ENCODE measurements around the gene TRHDE. TPM values are rescaled to one million over a fixed set of nuclear protein-coding genes. Genes with fewer than 3 reads are reported as not detected.

Gene TRHDE, protein sequence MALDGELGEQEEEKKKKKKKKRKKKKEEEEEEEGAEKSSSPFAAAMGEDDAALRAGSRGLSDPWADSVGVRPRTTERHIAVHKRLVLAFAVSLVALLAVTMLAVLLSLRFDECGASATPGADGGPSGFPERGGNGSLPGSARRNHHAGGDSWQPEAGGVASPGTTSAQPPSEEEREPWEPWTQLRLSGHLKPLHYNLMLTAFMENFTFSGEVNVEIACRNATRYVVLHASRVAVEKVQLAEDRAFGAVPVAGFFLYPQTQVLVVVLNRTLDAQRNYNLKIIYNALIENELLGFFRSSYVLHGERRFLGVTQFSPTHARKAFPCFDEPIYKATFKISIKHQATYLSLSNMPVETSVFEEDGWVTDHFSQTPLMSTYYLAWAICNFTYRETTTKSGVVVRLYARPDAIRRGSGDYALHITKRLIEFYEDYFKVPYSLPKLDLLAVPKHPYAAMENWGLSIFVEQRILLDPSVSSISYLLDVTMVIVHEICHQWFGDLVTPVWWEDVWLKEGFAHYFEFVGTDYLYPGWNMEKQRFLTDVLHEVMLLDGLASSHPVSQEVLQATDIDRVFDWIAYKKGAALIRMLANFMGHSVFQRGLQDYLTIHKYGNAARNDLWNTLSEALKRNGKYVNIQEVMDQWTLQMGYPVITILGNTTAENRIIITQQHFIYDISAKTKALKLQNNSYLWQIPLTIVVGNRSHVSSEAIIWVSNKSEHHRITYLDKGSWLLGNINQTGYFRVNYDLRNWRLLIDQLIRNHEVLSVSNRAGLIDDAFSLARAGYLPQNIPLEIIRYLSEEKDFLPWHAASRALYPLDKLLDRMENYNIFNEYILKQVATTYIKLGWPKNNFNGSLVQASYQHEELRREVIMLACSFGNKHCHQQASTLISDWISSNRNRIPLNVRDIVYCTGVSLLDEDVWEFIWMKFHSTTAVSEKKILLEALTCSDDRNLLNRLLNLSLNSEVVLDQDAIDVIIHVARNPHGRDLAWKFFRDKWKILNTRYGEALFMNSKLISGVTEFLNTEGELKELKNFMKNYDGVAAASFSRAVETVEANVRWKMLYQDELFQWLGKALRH
- polyA plus RNA-seq (2012; ENCODE audit: missing spikeins), result not detected

DNA sequence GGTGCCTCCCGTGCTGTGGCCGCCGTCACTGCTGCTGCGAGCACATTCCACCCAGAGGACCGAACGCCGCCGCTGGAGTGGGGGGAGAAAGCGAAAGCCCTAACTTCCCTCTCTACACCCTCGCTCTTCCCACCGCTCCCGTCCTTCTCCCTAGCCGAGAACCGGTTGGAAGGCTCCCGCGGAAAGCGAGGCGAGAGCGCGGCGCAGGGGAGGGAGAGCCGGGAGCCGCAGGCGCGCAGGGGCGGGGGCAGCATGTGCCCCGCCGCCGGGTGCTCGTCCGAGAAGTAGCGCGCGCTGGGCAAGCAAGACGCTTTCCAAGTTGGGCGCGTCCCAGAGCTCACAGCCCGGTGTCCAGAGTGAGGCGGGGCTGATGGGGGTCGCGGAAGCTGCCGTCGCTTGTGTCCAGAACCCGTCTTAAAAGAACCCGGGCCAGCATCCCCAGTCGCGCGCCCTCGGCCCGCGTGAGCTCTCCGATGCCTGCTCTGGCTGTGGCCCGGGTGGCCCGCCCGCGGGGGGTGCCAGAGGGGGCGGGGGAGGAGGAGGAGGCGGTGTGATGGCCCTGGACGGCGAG lies at the start of gene TRHDE:
TSS of gene TRHDE (plus strand) at position 280 of the 571 bp plus-strand sequence. CDS start at position 554, 274 bp downstream.
- DNase-seq (ENCODE audit: insufficient read length), result peak; percentile 5
- no peak for TF ChIP-seq POLR2A (IDR thresholded peaks at IDR 0.05; ENCODE audit: low read depth, low read length)
- no peak for TF ChIP-seq POLR2AphosphoS5 (IDR thresholded peaks at IDR 0.05; ENCODE audit: low read depth, low read length)
- TF ChIP-seq TAF1 (IDR thresholded peaks at IDR 0.05; ENCODE audit: borderline replicate concordance, low read depth, low read length), result no peak
- FAIRE-seq, result no peak

DNA sequence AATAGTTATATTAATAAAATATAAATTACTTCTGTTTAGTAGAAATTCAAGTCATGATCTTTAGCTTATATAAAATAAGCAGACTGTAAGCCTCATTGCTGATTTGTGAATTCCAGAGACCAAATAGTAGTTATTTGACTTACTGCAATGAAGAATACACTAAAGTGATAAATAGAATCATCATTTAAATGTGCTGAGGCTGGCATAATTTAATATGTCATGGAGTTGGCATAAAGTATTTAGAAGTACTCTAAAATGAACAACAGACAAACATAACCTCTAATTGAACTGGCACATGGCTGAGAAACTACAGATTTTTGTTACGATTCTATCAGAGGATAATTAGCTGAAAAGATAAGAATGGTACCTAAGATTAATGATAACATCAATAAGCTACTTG lies 45.7 kb upstream of the TRHDE start:
- FAIRE-seq, result no peak
- no peak for DNase-seq (ENCODE audit: insufficient read length)
- no peak for TF ChIP-seq POLR2A (IDR thresholded peaks at IDR 0.05; ENCODE audit: low read depth, low read length)
- TF ChIP-seq TAF1 (IDR thresholded peaks at IDR 0.05; ENCODE audit: borderline replicate concordance, low read depth, low read length), result no peak
- no peak for TF ChIP-seq POLR2AphosphoS5 (IDR thresholded peaks at IDR 0.05; ENCODE audit: low read depth, low read length)

DNA sequence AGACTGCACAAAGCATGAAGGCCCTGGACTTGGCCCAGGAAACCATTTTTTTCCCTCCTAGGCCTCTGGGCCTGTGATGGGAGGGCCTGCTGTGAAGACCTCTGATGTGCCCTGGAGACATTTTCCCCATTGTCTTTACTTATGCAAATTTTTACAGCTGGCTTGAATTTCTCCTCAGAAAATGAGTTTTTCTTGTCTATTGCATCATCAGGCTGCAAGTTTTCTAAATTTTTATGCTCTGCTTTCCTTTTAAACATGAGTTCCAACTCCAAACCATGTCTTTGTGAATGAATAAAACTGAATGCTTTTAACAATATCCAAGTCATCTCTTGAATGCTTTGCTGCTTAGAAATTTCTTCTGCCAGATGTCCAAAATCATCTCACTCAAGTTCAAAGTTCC lies 43.7 kb upstream of the TRHDE start:
- no peak for FAIRE-seq
- no peak for TF ChIP-seq TAF1 (IDR thresholded peaks at IDR 0.05; ENCODE audit: borderline replicate concordance, low read depth, low read length)
- TF ChIP-seq POLR2AphosphoS5 (IDR thresholded peaks at IDR 0.05; ENCODE audit: low read depth, low read length), result no peak
- no peak for TF ChIP-seq POLR2A (IDR thresholded peaks at IDR 0.05; ENCODE audit: low read depth, low read length)

DNA sequence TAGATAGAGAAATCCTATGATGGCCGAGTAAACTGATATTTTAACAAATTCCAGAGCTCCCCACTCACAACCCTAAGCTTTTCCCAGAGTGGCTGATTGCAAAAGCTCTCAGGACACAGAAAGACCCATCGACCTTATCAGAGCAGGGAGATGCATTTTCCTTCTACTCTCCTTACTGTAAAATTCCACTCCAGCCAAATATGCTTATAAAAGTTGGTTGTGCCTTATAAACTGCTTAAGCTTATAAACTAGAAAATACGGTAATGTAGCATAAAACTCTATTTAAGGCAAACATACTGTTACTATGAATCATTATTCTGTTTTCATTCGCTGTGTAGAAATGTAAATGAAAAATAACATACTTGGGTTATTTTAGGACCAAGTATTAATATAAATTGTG lies 41.6 kb upstream of the TRHDE start:
- no peak for DNase-seq (ENCODE audit: insufficient read length)
- TF ChIP-seq POLR2A (IDR thresholded peaks at IDR 0.05; ENCODE audit: low read depth, low read length), result no peak
- no peak for TF ChIP-seq POLR2AphosphoS5 (IDR thresholded peaks at IDR 0.05; ENCODE audit: low read depth, low read length)
- no peak for TF ChIP-seq TAF1 (IDR thresholded peaks at IDR 0.05; ENCODE audit: borderline replicate concordance, low read depth, low read length)
- no peak for FAIRE-seq

More for the DNA sequence above, 43.7 kb upstream of the TRHDE start:
- no peak for DNase-seq (ENCODE audit: insufficient read length)

DNA sequence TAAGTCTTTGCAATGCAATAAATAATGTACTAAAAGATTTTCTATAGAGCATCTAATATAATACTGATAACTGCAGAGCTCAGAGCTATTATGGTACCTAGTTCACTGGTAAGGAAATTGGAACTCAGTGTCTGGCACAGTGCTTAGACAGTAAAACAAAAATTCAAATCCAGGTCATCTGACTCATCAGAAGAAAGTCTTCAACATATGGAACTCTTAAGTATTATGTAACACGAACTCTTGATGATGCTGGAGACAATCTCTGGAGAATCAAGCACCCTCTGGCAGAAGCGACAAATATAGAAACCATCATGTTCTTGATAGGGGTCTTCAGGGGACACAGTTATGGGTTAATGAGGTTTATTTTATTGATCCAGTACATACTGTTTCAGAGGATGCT lies 37.3 kb upstream of the TRHDE start:
- FAIRE-seq (no peak), DNase-seq (ENCODE audit: insufficient read length) (no peak)

DNA sequence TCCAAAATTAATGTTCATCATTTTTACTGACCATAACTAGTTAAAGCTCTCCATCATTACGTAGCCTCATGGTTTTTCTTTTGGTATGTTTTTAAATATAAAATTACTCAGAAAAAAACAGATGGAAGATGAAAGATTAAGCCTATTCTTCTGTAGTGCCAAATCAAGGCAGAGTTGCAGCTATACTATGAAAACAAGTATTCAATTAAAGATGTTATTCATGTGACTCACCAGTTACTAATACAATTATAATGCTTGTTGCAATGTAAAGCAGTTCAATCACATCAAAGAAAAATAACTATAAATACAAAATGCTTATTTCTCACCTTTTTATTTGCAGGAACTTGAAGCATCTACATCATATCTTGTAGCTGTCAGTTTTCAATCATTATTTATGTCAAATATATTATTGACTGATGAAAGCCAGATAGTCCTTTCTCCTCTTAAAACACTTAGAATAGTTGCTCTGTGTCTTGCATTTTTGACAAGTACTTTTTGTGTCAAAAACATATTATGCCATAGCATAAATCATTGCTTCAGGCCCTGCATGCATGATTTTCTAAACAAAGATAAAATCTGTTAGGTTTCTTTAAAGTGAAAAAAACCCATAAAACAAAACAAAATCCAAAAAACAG lies 36.0 kb upstream of the TRHDE start:
- no peak for DNase-seq (ENCODE audit: insufficient read length)
- no peak for TF ChIP-seq TAF1 (IDR thresholded peaks at IDR 0.05; ENCODE audit: borderline replicate concordance, low read depth, low read length)
- no peak for TF ChIP-seq POLR2AphosphoS5 (IDR thresholded peaks at IDR 0.05; ENCODE audit: low read depth, low read length)
- TF ChIP-seq POLR2A (IDR thresholded peaks at IDR 0.05; ENCODE audit: low read depth, low read length), result no peak
- FAIRE-seq, result no peak

More for the DNA sequence above, 37.3 kb upstream of the TRHDE start:
- TF ChIP-seq TAF1 (IDR thresholded peaks at IDR 0.05; ENCODE audit: borderline replicate concordance, low read depth, low read length) (no peak), POLR2AphosphoS5 (IDR thresholded peaks at IDR 0.05; ENCODE audit: low read depth, low read length) (no peak), POLR2A (IDR thresholded peaks at IDR 0.05; ENCODE audit: low read depth, low read length) (no peak)

DNA sequence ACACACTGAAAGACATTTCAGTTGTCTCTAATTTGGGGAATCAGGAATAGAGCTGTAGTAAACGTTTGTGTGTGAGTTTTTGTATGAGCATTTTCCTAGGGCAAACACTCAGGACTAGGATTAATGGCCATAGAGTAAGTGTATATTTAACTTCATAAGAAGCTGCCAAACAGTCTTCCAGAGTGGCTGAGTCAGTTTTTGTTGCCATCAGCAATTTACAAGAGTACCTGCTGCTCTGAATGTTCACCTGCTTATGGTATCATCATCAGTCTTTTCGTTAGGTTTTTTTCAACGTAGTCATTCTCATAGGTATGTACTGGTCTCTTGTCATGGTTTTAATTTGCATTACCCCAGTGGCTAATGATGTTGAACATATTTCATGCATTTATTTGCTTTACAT lies 30.6 kb upstream of the TRHDE start:
- FAIRE-seq (no peak), DNase-seq (ENCODE audit: insufficient read length) (no peak)
- TF ChIP-seq POLR2A (IDR thresholded peaks at IDR 0.05; ENCODE audit: low read depth, low read length) (no peak), TAF1 (IDR thresholded peaks at IDR 0.05; ENCODE audit: borderline replicate concordance, low read depth, low read length) (no peak), POLR2AphosphoS5 (IDR thresholded peaks at IDR 0.05; ENCODE audit: low read depth, low read length) (no peak)

DNA sequence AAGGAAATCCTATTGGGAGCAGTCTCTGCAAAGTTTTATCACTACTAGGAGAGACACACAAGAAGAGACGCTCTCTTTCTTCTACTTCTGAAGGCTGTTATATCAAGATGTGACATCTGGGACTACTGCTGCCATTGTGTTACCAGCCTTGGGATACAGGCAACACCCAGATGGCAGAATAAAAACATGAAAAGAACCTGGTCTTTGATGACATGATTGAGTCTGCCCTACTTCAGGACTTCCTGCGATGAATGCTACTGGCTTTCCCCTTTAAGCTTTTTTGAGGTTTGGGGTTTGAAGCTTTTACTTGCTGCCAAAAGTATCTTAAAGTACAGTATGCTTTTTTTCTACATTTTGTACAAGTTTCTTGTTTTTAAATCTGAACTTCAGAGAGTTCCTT lies 29.2 kb upstream of the TRHDE start:
- no peak for DNase-seq (ENCODE audit: insufficient read length)
- TF ChIP-seq POLR2A (IDR thresholded peaks at IDR 0.05; ENCODE audit: low read depth, low read length) (no peak), POLR2AphosphoS5 (IDR thresholded peaks at IDR 0.05; ENCODE audit: low read depth, low read length) (no peak), TAF1 (IDR thresholded peaks at IDR 0.05; ENCODE audit: borderline replicate concordance, low read depth, low read length) (no peak)
- FAIRE-seq, result no peak

DNA sequence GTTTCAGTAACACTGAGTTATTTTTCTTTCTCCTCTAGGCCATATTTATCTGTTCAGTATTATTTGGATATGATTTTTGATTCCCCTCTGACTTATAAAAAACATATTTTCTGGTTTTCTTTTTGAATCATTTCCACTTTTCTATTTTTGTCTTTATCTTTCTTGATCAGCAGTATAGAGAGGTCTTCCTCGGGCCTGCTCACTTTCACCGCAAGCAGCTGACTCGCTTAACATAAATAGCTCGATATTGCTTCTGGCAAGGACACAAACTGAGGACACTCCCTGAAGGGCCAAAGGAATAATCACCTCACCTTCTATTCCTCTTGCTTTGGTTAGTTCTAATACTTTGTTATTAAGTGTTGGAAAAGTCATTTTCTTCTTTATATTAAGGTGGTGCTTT lies 25.8 kb upstream of the TRHDE start:
- no peak for DNase-seq (ENCODE audit: insufficient read length)
- no peak for TF ChIP-seq TAF1 (IDR thresholded peaks at IDR 0.05; ENCODE audit: borderline replicate concordance, low read depth, low read length)
- TF ChIP-seq POLR2A (IDR thresholded peaks at IDR 0.05; ENCODE audit: low read depth, low read length), result no peak
- no peak for TF ChIP-seq POLR2AphosphoS5 (IDR thresholded peaks at IDR 0.05; ENCODE audit: low read depth, low read length)
- FAIRE-seq, result no peak

DNA sequence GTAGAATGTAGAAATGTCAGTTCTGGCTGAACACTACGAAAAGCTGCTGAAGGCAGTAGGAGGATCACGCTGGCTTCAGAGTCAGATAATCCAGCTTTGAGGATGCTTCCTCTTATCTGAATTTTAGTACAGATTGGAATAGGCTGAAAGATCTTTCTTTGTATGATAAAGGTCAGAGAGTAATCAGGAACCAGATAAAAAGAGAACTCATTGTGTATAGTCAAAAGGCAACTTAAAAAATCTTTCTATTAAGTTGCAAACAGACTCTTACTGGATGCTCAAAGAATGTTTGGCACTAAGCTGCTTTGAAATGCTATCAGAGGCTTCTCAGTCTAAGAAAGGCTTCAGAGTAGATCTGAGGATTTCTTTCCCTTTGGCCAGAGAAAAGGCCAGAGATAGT lies 21.8 kb upstream of the TRHDE start:
- DNase-seq (ENCODE audit: insufficient read length), result no peak
- TF ChIP-seq TAF1 (IDR thresholded peaks at IDR 0.05; ENCODE audit: borderline replicate concordance, low read depth, low read length) (no peak), POLR2A (IDR thresholded peaks at IDR 0.05; ENCODE audit: low read depth, low read length) (no peak)
- no peak for FAIRE-seq

Measured in GM12892 (cell line).